HepG2 (cell line): ENCODE data around the gene ATRN. TPM values are rescaled to one million over a fixed set of nuclear protein-coding genes. Genes with fewer than 3 reads are reported as not detected.

Source experiments
- ATRX ChIP-seq: sonication (generic); formaldehyde crosslinking; IDR thresholded peaks from 2 replicates; pipeline ENCODE4 v1.4.0; 2020; ENCODE audit warnings: missing genetic modification reagents, borderline replicate concordance
- CENPX ChIP-seq: sonication (generic); formaldehyde crosslinking; IDR thresholded peaks from 2 replicates; pipeline ENCODE4 v1.9.0; 2021; ENCODE audit warnings: mild to moderate bottlenecking, missing genetic modification reagents, moderate library complexity
- CHD4 ChIP-seq: fragments of 200-600 bp; sonication (generic); IDR thresholded peaks from 2 replicates; pipeline ENCODE4 v1.7.0; 2017; ENCODE audit warnings: mild to moderate bottlenecking, low read length, borderline replicate concordance
- CTCF ChIP-seq: sonication (generic); formaldehyde crosslinking; IDR thresholded peaks from 2 replicates; pipeline ENCODE4 v1.5.0; 2020; ENCODE audit warnings: mild to moderate bottlenecking, missing genetic modification reagents, moderate library complexity
- KLF12 ChIP-seq: sonication (generic); formaldehyde crosslinking; IDR thresholded peaks from 2 replicates; pipeline ENCODE4 v1.4.0; 2020; ENCODE audit warnings: missing genetic modification reagents, borderline replicate concordance
- MEIS2 ChIP-seq: sonication (generic); formaldehyde crosslinking; IDR thresholded peaks from 2 replicates; pipeline ENCODE4 v1.9.0; 2021; ENCODE audit warnings: mild to moderate bottlenecking, missing genetic modification reagents
- MXD3 ChIP-seq: IDR thresholded peaks from 2 replicates; pipeline ENCODE4 v1.6.1; 2016; ENCODE audit warnings: mild to moderate bottlenecking, missing biosample characterization, missing genetic modification reagents
- MXD4 ChIP-seq: IDR thresholded peaks from 2 replicates; pipeline ENCODE4 v1.6.1; 2016; ENCODE audit warnings: mild to moderate bottlenecking, missing biosample characterization, missing genetic modification reagents
- NR0B2 ChIP-seq: sonication (generic); formaldehyde crosslinking; IDR thresholded peaks from 2 replicates; pipeline ENCODE4 v1.4.0; 2020; ENCODE audit warnings: mild to moderate bottlenecking, missing genetic modification reagents
- PAWR ChIP-seq: sonication (generic); formaldehyde crosslinking; IDR thresholded peaks from 2 replicates; pipeline ENCODE4 v1.4.0; 2020; ENCODE audit warnings: missing genetic modification reagents, mild to moderate bottlenecking, borderline replicate concordance
- PBX2 ChIP-seq: IDR thresholded peaks from 2 replicates; pipeline ENCODE4 v1.6.1; 2016; ENCODE audit warnings: control low read depth
- RFXANK ChIP-seq: IDR thresholded peaks from 2 replicates; pipeline ENCODE4 v1.6.1; 2016
- RXRA ChIP-seq: sonication (generic); formaldehyde crosslinking; IDR thresholded peaks from 2 replicates; pipeline ENCODE4 v1.5.1; 2020; ENCODE audit warnings: missing genetic modification reagents
- RXRB ChIP-seq: IDR thresholded peaks from 2 replicates; pipeline ENCODE4 v1.6.1; 2016; ENCODE audit warnings: borderline replicate concordance, missing genetic modification reagents, missing compliant biosample characterization
- TEAD3 ChIP-seq: optimal IDR thresholded peaks from 2 replicates; pipeline ENCODE3; 2016; ENCODE audit warnings: borderline replicate concordance
- TFE3 ChIP-seq: IDR thresholded peaks from 2 replicates; pipeline ENCODE4 v1.6.1; 2016
- XRCC5 ChIP-seq: fragments of 200-400 bp; formaldehyde crosslinking; optimal IDR thresholded peaks from 2 replicates; pipeline ENCODE3; 2017; ENCODE audit warnings: mild to moderate bottlenecking, low read length
- ZFP41 ChIP-seq: sonication (generic); formaldehyde crosslinking; IDR thresholded peaks from 2 replicates; pipeline ENCODE4 v1.4.0; 2020; ENCODE audit warnings: mild to moderate bottlenecking, missing genetic modification reagents, borderline replicate concordance
- ZNF24 ChIP-seq: fragments of 450-650 bp; IDR thresholded peaks from 2 replicates; pipeline ENCODE4 v1.6.1; 2017; ENCODE audit warnings: antibody characterized with exemption, mild to moderate bottlenecking
- ZNF512B ChIP-seq: sonication (generic); formaldehyde crosslinking; IDR thresholded peaks from 2 replicates; pipeline ENCODE4 v1.5.1; 2020; ENCODE audit warnings: missing genetic modification reagents, mild to moderate bottlenecking, borderline replicate concordance
- ZNF781 ChIP-seq: sonication (generic); formaldehyde crosslinking; IDR thresholded peaks from 2 replicates; pipeline ENCODE4 v1.5.1; 2020; ENCODE audit warnings: borderline replicate concordance, mild to moderate bottlenecking, missing genetic modification reagents; ENCODE audit errors: not compliant biosample characterization
- ZSCAN30 ChIP-seq: sonication (generic); formaldehyde crosslinking; IDR thresholded peaks from 2 replicates; pipeline ENCODE4 v1.5.0; 2020; ENCODE audit warnings: mild to moderate bottlenecking, missing genetic modification reagents
- polyA plus RNA-seq, 8 experiments: library from polyadenylated mRNA; depleted of rRNA in 3 of 8; stranded (reverse) in 7 of 8; unstranded in 1 of 8; fragments of >200 nt; fragmentation: Illumina TruSeq in 4 of 8; extraction: Trizol in 4 of 8; gene quantifications; 2 replicates each; pipeline versions ENCODE4 v1.2.1 to v1.2.3, GENCODE V29; 2011 to 2016; ENCODE audit warnings: low read depth in 4 of 8, missing spikeins in 1 of 8, mixed read lengths in 1 of 8; ENCODE audit not compliant: insufficient read depth in 1 of 8
- total RNA-seq, 5 experiments: library from RNA; depleted of rRNA; stranded (reverse); fragments of >200 nt; fragmentation: Illumina TruSeq; extraction: Trizol; gene quantifications; 2 replicates each; pipeline ENCODE4 v1.2.3, GENCODE V29; 2016; ENCODE audit warnings: low read depth in 1 of 5

Gene ATRN
- total and polyA plus RNA-seq, 2 of the 13 experiments (the other 11 are each of a cell fraction or from before 2014, with no cell fraction given) = 44.2 to 81.1 TPM

- TF ChIP-seq ZNF512B (CRISPR knock-in tag) = no peak
- TF ChIP-seq PBX2 (CRISPR knock-in tag) = no peak
- peak; percentile 78; the same call in 1 of the 2 replicates for TF ChIP-seq MXD4 (CRISPR knock-in tag)
- no peak for TF ChIP-seq MXD3 (CRISPR knock-in tag)
- TF ChIP-seq ZFP41 (CRISPR knock-in tag) = no peak
- TF ChIP-seq TEAD3 (CRISPR knock-in tag) = peak; percentile 51
- TF ChIP-seq RXRA (CRISPR knock-in tag) = no peak
- no peak for TF ChIP-seq PAWR
- no peak for TF ChIP-seq RXRB (CRISPR knock-in tag)
- TF ChIP-seq TFE3 (CRISPR knock-in tag) = no peak
- no peak for TF ChIP-seq MEIS2 (CRISPR knock-in tag)
- TF ChIP-seq ZSCAN30 = no peak
- TF ChIP-seq RFXANK (CRISPR knock-in tag) = no peak
- TF ChIP-seq NR0B2 (CRISPR knock-in tag) = no peak
- TF ChIP-seq XRCC5 = no peak
- TF ChIP-seq ZNF24 = no peak
- no peak for TF ChIP-seq KLF12
- no peak for TF ChIP-seq CENPX (CRISPR knock-in tag)
- no peak for TF ChIP-seq CHD4
- TF ChIP-seq ATRX (CRISPR knock-in tag) = no peak
- peak; percentile 85 for TF ChIP-seq CTCF (CRISPR knock-in tag)
- TF ChIP-seq ZNF781 (CRISPR knock-in tag) = no peak
Measured at GRCh38 chr20:3563548-3564177, 92.8 kb downstream of the ATRN start (continued).
